ENCODE results near the gene NEU4. TPM values are rescaled to one million over a fixed set of nuclear protein-coding genes. Genes with fewer than 3 reads are reported as not detected.
"Not testable (repeated sequence)": the region's sequence is repeated elsewhere in the genome, so short reads cannot be mapped to it uniquely, and the experiment has no call there.

The NEU4 gene
- polyA plus RNA-seq, 1 donor: 0.67 TPM

- not testable (repeated sequence) for H3K4me1 ChIP-seq (ENCODE audit: control insufficient read depth, insufficient read depth, low read length); DNase-seq; H3K36me3 ChIP-seq (ENCODE audit: control insufficient read depth, insufficient read depth, low read length); H3K27ac ChIP-seq (ENCODE audit: low read length); H3K4me3 ChIP-seq (ENCODE audit: low read length); H3K9me3 ChIP-seq (ENCODE audit: control insufficient read depth, low read depth, low read length)
- peaks cover 26% of the 10 kb centered on the region for H3K27me3 ChIP-seq (ENCODE audit: control insufficient read depth, insufficient read depth, low read length)
- 67% methylated on average over 3 of the region's 35 CpGs for WGBS (ENCODE audit: insufficient coverage, low lambda C conversion rate)
Measured at GRCh38 chr2:241800198-241800903, 8.6 kb upstream of the NEU4 start.

GRCh38 chr2:241801611-241802420 is 7.2 kb upstream of the NEU4 start:
- no peak for DNase-seq
- H3K27ac ChIP-seq (ENCODE audit: low read length): no peak overlapping the region
- WGBS (ENCODE audit: insufficient coverage, low lambda C conversion rate): no CpG with 5 or more reads among the region's 44 CpGs

GRCh38 chr2:241802421-241803318 is 6.3 kb upstream of the NEU4 start:
- Histone ChIP-seq H3K27ac (ENCODE audit: low read length) (no peak overlapping the region), H3K36me3 (ENCODE audit: control insufficient read depth, insufficient read depth, low read length) (no peaks in the 10 kb centered on the region), H3K27me3 (ENCODE audit: control insufficient read depth, insufficient read depth, low read length) (peaks cover 26% of the 10 kb centered on the region), H3K4me3 (ENCODE audit: low read length) (no peak overlapping the region), H3K9me3 (ENCODE audit: control insufficient read depth, low read depth, low read length) (peaks cover 4% of the 10 kb centered on the region), H3K4me1 (ENCODE audit: control insufficient read depth, insufficient read depth, low read length) (no peaks in the 10 kb centered on the region)
- no peak for DNase-seq
- no CpG with 5 or more reads among the region's 32 CpGs for WGBS (ENCODE audit: insufficient coverage, low lambda C conversion rate)

More at GRCh38 chr2:241801611-241802420, 7.2 kb upstream of the NEU4 start:
- Histone ChIP-seq H3K36me3 (ENCODE audit: control insufficient read depth, insufficient read depth, low read length) (no peaks in the 10 kb centered on the region), H3K4me3 (ENCODE audit: low read length) (no peak overlapping the region), H3K27me3 (ENCODE audit: control insufficient read depth, insufficient read depth, low read length) (peaks cover 26% of the 10 kb centered on the region), H3K9me3 (ENCODE audit: control insufficient read depth, low read depth, low read length) (peaks cover 4% of the 10 kb centered on the region), H3K4me1 (ENCODE audit: control insufficient read depth, insufficient read depth, low read length) (no peaks in the 10 kb centered on the region)

- peak; percentile 20 to 61 for DNase-seq
- H3K27me3 ChIP-seq (ENCODE audit: control insufficient read depth, insufficient read depth, low read length): peaks cover 26% of the 10 kb centered on the region
- H3K36me3 ChIP-seq (ENCODE audit: control insufficient read depth, insufficient read depth, low read length): no peaks in the 10 kb centered on the region
- H3K4me1 ChIP-seq (ENCODE audit: control insufficient read depth, insufficient read depth, low read length): no peaks in the 10 kb centered on the region
- WGBS (ENCODE audit: insufficient coverage, low lambda C conversion rate): no CpG with 5 or more reads among the region's 109 CpGs
- H3K9me3 ChIP-seq (ENCODE audit: control insufficient read depth, low read depth, low read length): peaks cover 4% of the 10 kb centered on the region
- no peak overlapping the region for H3K27ac ChIP-seq (ENCODE audit: low read length)
- H3K4me3 ChIP-seq (ENCODE audit: low read length): peak overlapping the region; percentile 10
Measured at GRCh38 chr2:241803387-241804325, 5.3 kb upstream of the NEU4 start.

GRCh38 chr2:241804326-241805229 is 4.4 kb upstream of the NEU4 start:
- no peak overlapping the region for H3K4me3 ChIP-seq (ENCODE audit: low read length)
- no CpG with 5 or more reads among the region's 35 CpGs for WGBS (ENCODE audit: insufficient coverage, low lambda C conversion rate)
- H3K27ac ChIP-seq (ENCODE audit: low read length): no peak overlapping the region
- peaks cover 26% of the 10 kb centered on the region for H3K27me3 ChIP-seq (ENCODE audit: control insufficient read depth, insufficient read depth, low read length)
- peaks cover 4% of the 10 kb centered on the region for H3K9me3 ChIP-seq (ENCODE audit: control insufficient read depth, low read depth, low read length)
- H3K4me1 ChIP-seq (ENCODE audit: control insufficient read depth, insufficient read depth, low read length): peaks cover 6% of the 10 kb centered on the region
- DNase-seq: no peak
- H3K36me3 ChIP-seq (ENCODE audit: control insufficient read depth, insufficient read depth, low read length): no peaks in the 10 kb centered on the region

- not testable (repeated sequence) for H3K4me1 ChIP-seq (ENCODE audit: control insufficient read depth, insufficient read depth, low read length); H3K36me3 ChIP-seq (ENCODE audit: control insufficient read depth, insufficient read depth, low read length); DNase-seq; H3K9me3 ChIP-seq (ENCODE audit: control insufficient read depth, low read depth, low read length); H3K27ac ChIP-seq (ENCODE audit: low read length); H3K4me3 ChIP-seq (ENCODE audit: low read length)
- WGBS (ENCODE audit: insufficient coverage, low lambda C conversion rate): no CpG with 5 or more reads among the region's 8 CpGs
- peaks cover 26% of the 10 kb centered on the region for H3K27me3 ChIP-seq (ENCODE audit: control insufficient read depth, insufficient read depth, low read length)
Measured at GRCh38 chr2:241806217-241806616, 2.8 kb upstream of the NEU4 start.

- no peak overlapping the region for H3K4me3 ChIP-seq (ENCODE audit: low read length)
- H3K9me3 ChIP-seq (ENCODE audit: control insufficient read depth, low read depth, low read length): peaks cover 4% of the 10 kb centered on the region
- H3K27ac ChIP-seq (ENCODE audit: low read length): no peak overlapping the region
- peaks cover 16% of the 10 kb centered on the region for H3K27me3 ChIP-seq (ENCODE audit: control insufficient read depth, insufficient read depth, low read length)
- H3K4me1 ChIP-seq (ENCODE audit: control insufficient read depth, insufficient read depth, low read length): peaks cover 8% of the 10 kb centered on the region
- H3K36me3 ChIP-seq (ENCODE audit: control insufficient read depth, insufficient read depth, low read length): no peaks in the 10 kb centered on the region
- DNase-seq: no peak
- no CpG with 5 or more reads among the region's 17 CpGs for WGBS (ENCODE audit: insufficient coverage, low lambda C conversion rate)
Measured at GRCh38 chr2:241808051-241808720, 807 bp upstream of the NEU4 start.

GRCh38 chr2:241809383-241810306 is 652 bp downstream of the NEU4 start:
- no peak overlapping the region for H3K4me3 ChIP-seq (ENCODE audit: low read length)
- no CpG with 5 or more reads among the region's 29 CpGs for WGBS (ENCODE audit: insufficient coverage, low lambda C conversion rate)

More at GRCh38 chr2:241809383-241810306, 652 bp downstream of the NEU4 start:
- no peaks in the 10 kb centered on the region for H3K36me3 ChIP-seq (ENCODE audit: control insufficient read depth, insufficient read depth, low read length)
- no peaks in the 10 kb centered on the region for H3K9me3 ChIP-seq (ENCODE audit: control insufficient read depth, low read depth, low read length)
- H3K27ac ChIP-seq (ENCODE audit: low read length): no peak overlapping the region
- DNase-seq: no peak
- peaks cover 3% of the 10 kb centered on the region for H3K27me3 ChIP-seq (ENCODE audit: control insufficient read depth, insufficient read depth, low read length)
- peaks cover 8% of the 10 kb centered on the region for H3K4me1 ChIP-seq (ENCODE audit: control insufficient read depth, insufficient read depth, low read length)
